CD4-positive, alpha-beta T cell treated with Interleukin-15 for 1 hour (primary cell): Measurements from ENCODE around the gene PHF20.
"Not testable (repeated sequence)": the region's sequence is repeated elsewhere in the genome, so short reads cannot be mapped to it uniquely, and the experiment has no call there.

Source experiments
- DNase-seq: peaks from one replicate; pipeline ENCODE4 v3.0.0-alpha.2; 2020

PHF20 gene

DNA sequence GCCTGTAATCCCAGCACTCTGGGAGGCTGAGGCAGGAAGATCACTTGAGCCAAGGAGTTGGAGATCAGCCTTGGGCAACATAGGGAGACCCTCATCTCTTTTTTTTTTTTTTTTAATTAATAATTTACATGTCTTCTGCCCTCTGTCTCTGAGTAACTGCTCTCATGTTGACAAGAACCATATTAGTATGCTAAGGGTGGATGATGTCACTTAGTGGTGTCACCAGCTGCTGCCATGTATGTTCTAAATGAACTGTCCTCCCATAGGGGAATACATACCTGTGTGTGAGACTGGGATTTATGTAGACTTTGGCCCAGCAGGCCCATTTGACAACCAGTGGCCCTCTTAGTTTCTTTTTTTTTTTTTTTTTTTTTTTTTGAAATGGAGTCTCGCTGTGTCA is 116.8 kb downstream of the PHF20 start:
- no peak for DNase-seq

DNA sequence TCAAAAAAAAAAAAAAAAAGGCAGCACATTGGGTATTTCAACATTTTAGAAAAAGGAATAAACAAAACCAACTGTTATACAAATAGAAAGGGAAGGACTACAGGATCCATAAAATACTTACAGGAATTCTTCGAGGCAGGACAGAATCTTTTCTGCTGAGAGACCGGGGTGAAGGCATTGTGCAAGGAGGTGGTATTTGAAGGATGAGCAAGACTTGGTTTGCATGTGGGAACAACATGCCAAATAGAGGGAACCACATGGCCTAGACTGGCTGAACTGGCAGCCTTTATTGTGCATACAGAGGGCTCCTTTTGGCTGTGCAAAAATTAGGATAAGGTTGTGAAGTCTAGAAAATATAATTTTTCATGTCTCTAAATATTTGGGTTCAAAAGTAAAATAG is 119.6 kb downstream of the PHF20 start:
- no peak for DNase-seq

- no peak for DNase-seq
Measured at GRCh38 chr20:35892871-35893270, 121.1 kb downstream of the PHF20 start.

DNA sequence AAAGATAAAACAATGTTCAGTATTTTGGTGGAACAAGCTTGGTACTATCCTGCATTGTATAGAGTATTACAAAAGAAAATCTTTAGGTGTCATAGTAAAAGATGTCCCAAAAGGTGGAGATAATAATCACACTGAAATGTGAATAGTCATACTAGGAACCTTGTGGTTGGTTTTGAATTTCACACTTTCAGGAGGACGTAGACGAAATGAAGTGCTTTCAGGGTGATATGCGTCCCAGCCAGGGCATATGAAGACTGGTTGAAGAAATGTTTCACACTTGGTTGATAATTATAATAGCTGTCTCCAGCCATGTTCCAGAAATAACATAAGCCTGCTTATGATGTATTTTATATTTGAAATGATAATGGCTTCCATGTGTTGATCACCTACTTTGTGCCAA is 122.1 kb downstream of the PHF20 start:
- no peak for DNase-seq

DNA sequence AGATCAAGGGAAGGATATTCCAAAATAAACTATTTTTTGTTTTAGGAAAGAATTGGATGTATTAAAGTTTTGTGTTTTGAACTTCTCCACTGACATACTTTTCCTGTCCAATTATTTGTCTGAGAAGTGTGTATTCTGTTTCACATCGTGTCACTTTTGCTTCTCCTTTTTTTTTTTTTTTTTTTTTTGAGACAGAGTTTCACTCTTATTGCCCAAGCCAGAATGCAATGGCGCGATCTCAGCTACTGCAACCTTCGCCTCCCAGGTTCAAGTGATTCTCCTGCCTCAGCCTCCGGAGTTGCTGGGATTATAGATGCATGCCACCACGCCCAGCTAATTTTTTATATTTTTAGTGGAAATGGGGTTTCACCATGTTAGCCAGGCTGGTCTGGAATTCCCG is 123.7 kb downstream of the PHF20 start:
- not testable (repeated sequence) for DNase-seq

DNA sequence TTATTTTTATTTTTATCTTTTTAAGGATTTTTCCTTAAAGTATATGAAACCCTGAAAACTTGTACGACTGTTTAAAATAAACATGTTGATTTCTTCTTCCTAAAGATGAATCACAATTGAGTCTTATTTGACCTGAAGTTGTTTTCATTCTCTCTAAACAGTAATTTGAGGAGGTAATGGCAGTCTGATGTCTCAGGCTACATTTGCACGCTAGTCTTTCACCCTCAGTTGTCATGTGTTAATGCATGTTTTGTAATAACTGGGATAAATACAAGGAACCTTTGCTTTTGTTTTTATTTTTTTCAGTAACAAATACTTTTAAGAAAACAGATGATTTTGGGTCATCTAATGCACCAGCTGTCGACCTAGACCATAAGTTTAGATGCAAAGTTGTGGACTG is 127.2 kb downstream of the PHF20 start:
- DNase-seq = no peak

- DNase-seq = not testable (repeated sequence)
Measured at GRCh38 chr20:35901230-35901629, 129.4 kb downstream of the PHF20 start.

DNA sequence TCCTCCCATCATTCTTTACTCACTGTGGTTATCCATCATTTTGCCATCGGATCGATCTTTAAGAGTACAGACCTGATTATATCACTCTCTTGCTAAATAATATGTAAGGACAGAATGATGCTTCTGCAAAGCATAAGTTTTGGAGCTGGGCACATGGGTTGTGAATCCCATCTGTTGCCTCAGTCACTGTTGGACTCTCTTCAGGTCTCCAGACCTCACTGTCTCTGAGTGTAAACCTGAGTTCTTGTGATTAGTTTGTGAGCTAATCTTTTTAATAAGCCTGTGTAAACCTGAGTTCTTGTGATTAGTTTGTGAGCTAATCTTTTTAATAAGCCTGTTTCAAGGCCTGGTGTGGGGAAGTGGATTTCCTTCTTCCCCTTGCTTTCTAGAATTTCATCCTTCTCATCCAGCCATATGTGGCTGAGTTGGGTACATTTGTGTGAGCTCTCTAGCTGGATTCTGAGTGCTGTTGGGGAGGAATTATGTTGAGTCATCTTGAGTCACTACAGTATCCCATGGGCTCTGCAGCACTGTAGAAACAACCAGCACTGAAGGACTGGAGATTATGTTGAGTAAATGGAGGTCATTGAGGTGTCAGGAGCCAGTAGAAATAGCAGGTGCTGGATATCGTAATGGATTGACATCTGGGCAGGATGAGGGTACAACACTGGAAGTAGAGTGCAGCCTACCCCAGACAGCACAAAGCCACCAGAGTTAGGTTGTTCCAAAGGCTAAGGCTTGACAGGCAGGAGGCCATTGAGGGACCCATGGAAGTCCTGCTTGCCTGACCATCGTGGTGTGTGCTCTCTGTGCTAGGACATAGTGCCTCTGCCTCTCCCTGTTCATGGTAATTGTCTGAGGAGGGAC is 130.1 kb downstream of the PHF20 start:
- no peak for DNase-seq

DNA sequence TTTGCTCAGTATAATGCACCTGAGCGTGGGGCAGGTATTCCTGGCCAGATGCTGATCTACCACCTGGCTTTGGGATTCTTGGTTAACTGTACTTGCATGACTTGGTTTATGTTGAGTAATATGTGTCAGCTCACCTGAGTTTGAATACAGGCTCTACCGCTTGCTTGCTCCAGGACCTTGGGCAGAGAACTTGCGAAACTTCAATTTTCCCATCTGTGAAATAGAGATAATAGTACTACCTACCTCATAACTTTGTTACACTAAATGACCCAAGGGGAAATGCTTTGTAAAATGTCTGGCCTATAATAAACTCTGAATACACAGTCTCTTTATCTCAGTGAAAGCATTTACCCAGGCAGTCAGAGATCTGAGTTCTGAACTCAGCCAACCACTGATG is 130.7 kb downstream of the PHF20 start:
- no peak for DNase-seq

DNA sequence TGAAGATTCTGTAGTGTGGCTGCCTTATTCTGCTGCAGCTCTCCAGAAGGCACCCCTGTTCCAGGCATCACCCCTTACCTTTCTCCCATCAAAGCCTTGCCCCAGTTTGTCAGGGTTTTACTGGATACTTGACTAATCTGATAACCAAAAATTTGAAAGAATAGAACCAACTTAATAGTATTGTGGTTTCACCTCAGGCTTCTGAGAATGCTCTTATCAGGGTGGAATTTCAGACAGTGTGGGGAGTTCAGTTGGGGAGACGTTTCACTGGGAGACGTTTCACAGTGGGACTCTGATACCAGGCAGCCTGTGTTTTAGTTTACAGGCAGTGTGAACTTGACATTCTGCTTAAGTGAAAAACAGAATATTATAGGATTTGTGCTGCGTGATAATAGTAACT is 132.0 kb downstream of the PHF20 start:
- DNase-seq = no peak

GRCh38 chr20:35904982-35905663 is 133.3 kb downstream of the PHF20 start:
- no peak for DNase-seq

- no peak for DNase-seq
Measured at GRCh38 chr20:35907017-35907701, 135.3 kb downstream of the PHF20 start.

DNA sequence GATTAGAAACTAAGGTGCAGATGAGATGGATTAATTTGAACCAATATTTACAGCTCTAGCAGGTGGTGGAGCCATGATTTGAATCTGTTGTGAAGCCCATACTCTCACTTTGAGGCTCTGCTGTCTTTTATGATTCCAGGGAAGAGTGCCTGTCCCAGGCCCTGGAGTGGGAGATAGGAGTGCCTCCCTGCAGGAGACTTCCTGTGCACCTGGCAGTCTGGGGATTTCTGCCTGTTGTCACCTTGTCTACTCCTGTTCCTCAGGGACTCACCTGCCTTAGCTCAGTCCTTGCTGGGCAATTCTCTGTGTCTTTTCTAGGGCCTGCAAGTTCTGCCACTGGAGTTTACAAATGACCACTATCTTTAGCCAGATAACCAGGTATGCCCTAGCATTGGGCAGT is 136.2 kb downstream of the PHF20 start:
- DNase-seq = no peak

DNA sequence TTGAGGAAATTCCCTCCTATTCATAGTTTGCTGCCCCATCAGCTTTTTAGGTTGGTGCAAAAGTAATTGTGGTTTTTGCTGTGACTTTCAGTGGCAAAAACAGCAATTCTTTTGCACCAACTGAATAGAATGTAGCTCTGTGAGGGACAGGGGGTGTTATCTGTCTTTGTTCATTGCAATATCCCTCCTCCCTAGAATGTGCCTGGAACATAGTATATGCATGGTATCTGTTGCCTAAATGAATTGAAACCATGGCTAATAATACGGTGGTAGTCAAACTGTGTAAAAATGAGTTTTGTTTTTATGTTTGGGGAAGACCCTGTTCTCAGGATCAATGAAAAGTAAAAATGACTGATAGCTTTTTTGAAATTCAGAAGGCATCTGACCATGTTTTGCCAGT is 137.4 kb downstream of the PHF20 start:
- no peak for DNase-seq

- DNase-seq = no peak
Measured at GRCh38 chr20:35909796-35910195, 138.0 kb downstream of the PHF20 start.

DNA sequence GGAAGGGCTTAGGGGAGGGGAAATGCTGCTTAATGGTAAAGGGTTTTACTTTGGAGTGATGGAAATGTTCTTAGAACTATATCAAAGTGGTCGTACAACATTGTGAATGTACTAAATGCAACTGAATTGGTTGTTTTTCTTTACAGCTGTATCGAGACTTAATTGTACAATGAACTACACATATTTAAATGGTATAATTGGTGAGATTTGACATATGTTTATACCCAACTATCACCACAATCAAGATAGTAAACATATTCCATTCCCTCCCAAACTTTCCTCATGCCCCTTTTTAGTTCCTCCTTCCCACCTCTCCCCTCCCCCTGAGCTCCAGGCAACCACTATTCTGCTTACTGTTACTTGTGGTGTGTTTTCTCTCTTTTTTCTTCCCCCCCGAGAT is 138.4 kb downstream of the PHF20 start:
- no peak for DNase-seq

GRCh38 chr20:35912881-35913280 is 141.1 kb downstream of the PHF20 start:
- no peak for DNase-seq

GRCh38 chr20:35917077-35917476 is 145.3 kb downstream of the PHF20 start:
- DNase-seq = no peak

GRCh38 chr20:35918021-35918420 is 146.2 kb downstream of the PHF20 start:
- DNase-seq = no peak

- no peak for DNase-seq
Measured at GRCh38 chr20:35920523-35920922, 148.7 kb downstream of the PHF20 start.

DNA sequence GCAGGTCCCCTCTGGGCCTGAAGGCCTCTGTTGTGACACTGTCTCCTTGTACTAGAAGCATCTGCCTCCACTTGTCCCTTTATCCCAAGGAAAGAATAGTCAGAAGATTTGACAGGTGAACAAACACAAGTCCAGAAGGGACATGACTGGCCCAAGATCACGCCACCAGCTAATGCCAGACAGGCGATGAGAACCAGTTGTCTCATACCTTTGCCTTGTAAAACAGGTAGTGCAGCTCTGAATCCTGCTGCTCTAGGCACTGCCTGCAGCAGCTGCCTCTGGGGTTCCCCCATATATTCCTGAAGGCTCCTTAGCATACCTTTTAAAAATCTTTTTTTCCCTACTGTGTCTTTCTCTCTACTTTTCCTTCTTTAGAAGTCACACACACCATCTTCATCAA is 157.5 kb downstream of the PHF20 start:
- no peak for DNase-seq

GRCh38 chr20:35934050-35934449 is 162.2 kb downstream of the PHF20 start:
- DNase-seq = no peak

- no peak for DNase-seq
Measured at GRCh38 chr20:35939264-35939663, 167.4 kb downstream of the PHF20 start.

GRCh38 chr20:35941620-35942019 is 169.8 kb downstream of the PHF20 start:
- DNase-seq = no peak
